ENCODE data around the gene BRSK2.

The BRSK2 gene

DNA sequence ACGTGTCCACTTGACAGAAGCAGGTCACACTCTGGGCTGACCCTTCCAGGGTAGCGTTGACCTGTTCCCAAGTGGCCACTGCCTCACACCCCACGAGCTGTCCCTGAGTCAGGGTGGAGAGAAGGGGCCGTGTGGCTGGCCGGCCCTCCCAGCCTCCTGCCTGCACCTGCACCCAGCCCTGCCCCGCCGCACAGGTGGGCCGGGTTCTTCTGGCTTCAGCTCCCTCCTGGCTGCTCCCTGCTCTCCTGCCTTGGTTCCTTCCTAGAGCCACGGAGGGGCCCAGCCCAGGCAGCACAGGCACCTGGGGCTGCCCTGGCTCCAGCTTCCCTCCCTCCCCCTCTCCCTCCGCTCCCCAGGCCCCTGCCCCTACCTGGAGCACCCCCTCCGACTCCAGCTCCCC is 54.6 kb downstream of the BRSK2 start:
- no peak overlapping the region for H2AFZ ChIP-seq (ENCODE audit: low read length)
- H3K4me2 ChIP-seq (ENCODE audit: low read depth, low read length), result no peak overlapping the region
- no peaks in the 10 kb centered on the region for H3K79me2 ChIP-seq (ENCODE audit: low read length)
- H3K9me3 ChIP-seq (replicated peaks; ENCODE audit: insufficient read depth, low read length), result no peaks in the 10 kb centered on the region
- H3K4me1 ChIP-seq (ENCODE audit: low read length), result no peaks in the 10 kb centered on the region
- H3K9ac ChIP-seq (ENCODE audit: low read length), result no peak overlapping the region
- H4K20me1 ChIP-seq (ENCODE audit: insufficient read depth, low read length), result no peaks in the 10 kb centered on the region
- H3K27ac ChIP-seq (ENCODE audit: low read length), result no peak overlapping the region
- H3K9me2 ChIP-seq (replicated peaks; ENCODE audit: insufficient read depth, low read length), result no peaks in the 10 kb centered on the region
- no peak for DNase-seq
- no peaks in the 10 kb centered on the region for H3F3A ChIP-seq (ENCODE audit: insufficient read depth, low read length)
- TF ChIP-seq EZH2 (optimal IDR thresholded peaks at IDR 0.05; ENCODE audit: low read depth, low read length) (no peak), EZH2phosphoT487 (IDR thresholded peaks at IDR 0.05; ENCODE audit: low read length) (no peak)
- TF ChIP-seq, protein P1, sequence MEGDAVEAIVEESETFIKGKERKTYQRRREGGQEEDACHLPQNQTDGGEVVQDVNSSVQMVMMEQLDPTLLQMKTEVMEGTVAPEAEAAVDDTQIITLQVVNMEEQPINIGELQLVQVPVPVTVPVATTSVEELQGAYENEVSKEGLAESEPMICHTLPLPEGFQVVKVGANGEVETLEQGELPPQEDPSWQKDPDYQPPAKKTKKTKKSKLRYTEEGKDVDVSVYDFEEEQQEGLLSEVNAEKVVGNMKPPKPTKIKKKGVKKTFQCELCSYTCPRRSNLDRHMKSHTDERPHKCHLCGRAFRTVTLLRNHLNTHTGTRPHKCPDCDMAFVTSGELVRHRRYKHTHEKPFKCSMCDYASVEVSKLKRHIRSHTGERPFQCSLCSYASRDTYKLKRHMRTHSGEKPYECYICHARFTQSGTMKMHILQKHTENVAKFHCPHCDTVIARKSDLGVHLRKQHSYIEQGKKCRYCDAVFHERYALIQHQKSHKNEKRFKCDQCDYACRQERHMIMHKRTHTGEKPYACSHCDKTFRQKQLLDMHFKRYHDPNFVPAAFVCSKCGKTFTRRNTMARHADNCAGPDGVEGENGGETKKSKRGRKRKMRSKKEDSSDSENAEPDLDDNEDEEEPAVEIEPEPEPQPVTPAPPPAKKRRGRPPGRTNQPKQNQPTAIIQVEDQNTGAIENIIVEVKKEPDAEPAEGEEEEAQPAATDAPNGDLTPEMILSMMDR (IDR thresholded peaks at IDR 0.05; ENCODE audit: low read length), result no peak
- H3K4me3 ChIP-seq (ENCODE audit: low read length), result no peak overlapping the region
- peaks cover 45% of the 10 kb centered on the region for H3K27me3 ChIP-seq (replicated peaks; ENCODE audit: insufficient read depth, low read length)
- no peaks in the 10 kb centered on the region for H3K36me3 ChIP-seq (replicated peaks; ENCODE audit: insufficient read depth, low read length)

- no peak overlapping the region for H3K27ac ChIP-seq (ENCODE audit: low read length)
- no peak overlapping the region for H2AFZ ChIP-seq (ENCODE audit: low read length)
- H4K20me1 ChIP-seq (ENCODE audit: insufficient read depth, low read length), result no peaks in the 10 kb centered on the region
- H3K9me3 ChIP-seq (replicated peaks; ENCODE audit: insufficient read depth, low read length), result no peaks in the 10 kb centered on the region
- no peak overlapping the region for H3K9ac ChIP-seq (ENCODE audit: low read length)
- no peaks in the 10 kb centered on the region for H3K9me2 ChIP-seq (replicated peaks; ENCODE audit: insufficient read depth, low read length)
- H3K79me2 ChIP-seq (ENCODE audit: low read length), result no peaks in the 10 kb centered on the region
- no peak overlapping the region for H3K4me3 ChIP-seq (ENCODE audit: low read length)
- TF ChIP-seq EZH2 (optimal IDR thresholded peaks at IDR 0.05; ENCODE audit: low read depth, low read length), result no peak
- TF ChIP-seq, protein P1 (IDR thresholded peaks at IDR 0.05; ENCODE audit: low read length), result no peak
- no peak for TF ChIP-seq EZH2phosphoT487 (IDR thresholded peaks at IDR 0.05; ENCODE audit: low read length)
- H3K4me1 ChIP-seq (ENCODE audit: low read length), result no peaks in the 10 kb centered on the region
- no peak overlapping the region for H3K4me2 ChIP-seq (ENCODE audit: low read depth, low read length)
- H3K27me3 ChIP-seq (replicated peaks; ENCODE audit: insufficient read depth, low read length), result peaks cover 49% of the 10 kb centered on the region
- H3K36me3 ChIP-seq (replicated peaks; ENCODE audit: insufficient read depth, low read length), result no peaks in the 10 kb centered on the region
- no peaks in the 10 kb centered on the region for H3F3A ChIP-seq (ENCODE audit: insufficient read depth, low read length)
- no peak for DNase-seq
Measured at GRCh38 chr11:1444823-1445422, 55.2 kb downstream of the BRSK2 start.

DNA sequence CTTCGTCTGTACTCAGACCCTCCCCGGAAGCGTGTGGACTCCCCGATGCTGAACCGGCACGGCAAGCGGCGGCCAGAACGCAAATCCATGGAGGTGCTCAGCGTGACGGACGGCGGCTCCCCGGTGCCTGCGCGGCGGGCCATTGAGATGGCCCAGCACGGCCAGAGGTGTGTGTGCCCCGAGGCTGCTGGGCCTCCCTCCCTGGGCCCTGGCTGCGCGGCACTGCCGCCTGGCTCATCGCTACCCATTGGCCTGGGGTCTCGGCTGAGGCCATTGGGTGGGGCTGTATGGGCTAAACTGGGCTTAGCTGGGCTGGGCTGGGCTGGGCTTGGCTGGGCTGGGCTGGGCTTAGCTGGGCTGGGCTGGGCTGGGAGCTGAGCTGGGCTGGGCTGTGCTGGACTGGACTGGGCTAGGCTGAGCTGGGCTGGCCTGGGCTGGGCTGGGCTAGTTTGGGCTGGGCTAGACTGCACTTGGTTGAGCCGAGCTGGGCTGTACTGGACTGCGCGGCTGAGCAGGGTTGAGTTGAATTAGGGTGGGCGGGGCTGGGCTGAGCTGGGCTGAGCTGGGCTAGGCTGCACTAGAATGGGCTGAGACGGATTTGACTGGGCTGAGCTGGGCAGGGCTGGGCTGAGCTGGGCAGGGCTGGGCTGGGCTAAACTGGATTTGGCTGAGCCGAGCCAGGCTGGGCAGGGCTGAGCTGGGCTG is 56.2 kb downstream of the BRSK2 start:
- H2AFZ ChIP-seq (ENCODE audit: low read length), result no peak overlapping the region
- H3K27ac ChIP-seq (ENCODE audit: low read length), result no peak overlapping the region
- H3K79me2 ChIP-seq (ENCODE audit: low read length), result no peaks in the 10 kb centered on the region
- TF ChIP-seq EZH2 (optimal IDR thresholded peaks at IDR 0.05; ENCODE audit: low read depth, low read length) (no peak), EZH2phosphoT487 (IDR thresholded peaks at IDR 0.05; ENCODE audit: low read length) (no peak)
- TF ChIP-seq, protein P1 (IDR thresholded peaks at IDR 0.05; ENCODE audit: low read length), result no peak
- H3K9me2 ChIP-seq (replicated peaks; ENCODE audit: insufficient read depth, low read length), result no peaks in the 10 kb centered on the region
- H3K4me3 ChIP-seq (ENCODE audit: low read length), result no peak overlapping the region
- peaks cover 58% of the 10 kb centered on the region for H3K27me3 ChIP-seq (replicated peaks; ENCODE audit: insufficient read depth, low read length)
- no peaks in the 10 kb centered on the region for H3F3A ChIP-seq (ENCODE audit: insufficient read depth, low read length)
- no peaks in the 10 kb centered on the region for H3K9me3 ChIP-seq (replicated peaks; ENCODE audit: insufficient read depth, low read length)
- H3K9ac ChIP-seq (ENCODE audit: low read length), result no peak overlapping the region
- no peak overlapping the region for H3K4me2 ChIP-seq (ENCODE audit: low read depth, low read length)
- no peaks in the 10 kb centered on the region for H4K20me1 ChIP-seq (ENCODE audit: insufficient read depth, low read length)
- H3K4me1 ChIP-seq (ENCODE audit: low read length), result no peaks in the 10 kb centered on the region
- no peaks in the 10 kb centered on the region for H3K36me3 ChIP-seq (replicated peaks; ENCODE audit: insufficient read depth, low read length)
- DNase-seq, result no peak
